Activated naive CD4-positive, alpha-beta T cell treated with anti-CD3 and anti-CD28 coated beads, Interleukin-2, amount 50 U/mL, for 72 hours (primary cell): ENCODE data around the gene GLUD1. TPM values are rescaled to one million over a fixed set of nuclear protein-coding genes. Genes with fewer than 3 reads are reported as not detected.
A peak's percentile ranks its signal among the peaks of the same experiment; 100 is the strongest.
"Not testable (repeated sequence)": the region's sequence is repeated elsewhere in the genome, so short reads cannot be mapped to it uniquely, and the experiment has no call there.

Experiments used
- ATAC-seq, 2 donors: fragments of 150-1000 bp; cut with Tn5 transposase; 2 replicates each; pipeline ENCODE4 v1.10.0; 2021; ENCODE audit warnings: mild to moderate bottlenecking in 2 of 2, moderate library complexity in 2 of 2
- DNase-seq, 2 donors: peaks; one replicate each; pipeline ENCODE4 v3.0.0; 2021 to 2022; ENCODE audit warnings: low spot score in 2 of 2
- H3K27ac Mint-ChIP-seq, 2 donors: one replicate each; pipeline ENCODE4 v1.8.0; 2022; ENCODE audit warnings: mild to moderate bottlenecking in 2 of 2, mixed read lengths in 2 of 2
- H3K36me3 Mint-ChIP-seq, 2 donors: one replicate each; pipeline ENCODE4 v1.8.0; 2022; ENCODE audit warnings: mixed read lengths in 2 of 2
- H3K9me3 Mint-ChIP-seq, 2 donors: one replicate each; pipeline ENCODE4 v1.8.0; 2022; ENCODE audit warnings: mixed read lengths in 2 of 2
- total RNA-seq, 2 donors: library from RNA; stranded (reverse); gene quantifications; one replicate each; pipeline ENCODE4 v1.2.3, GENCODE V29; 2022

Gene GLUD1
- total RNA-seq, 2 donors from 2014 or later: 116 to 173 TPM

DNA sequence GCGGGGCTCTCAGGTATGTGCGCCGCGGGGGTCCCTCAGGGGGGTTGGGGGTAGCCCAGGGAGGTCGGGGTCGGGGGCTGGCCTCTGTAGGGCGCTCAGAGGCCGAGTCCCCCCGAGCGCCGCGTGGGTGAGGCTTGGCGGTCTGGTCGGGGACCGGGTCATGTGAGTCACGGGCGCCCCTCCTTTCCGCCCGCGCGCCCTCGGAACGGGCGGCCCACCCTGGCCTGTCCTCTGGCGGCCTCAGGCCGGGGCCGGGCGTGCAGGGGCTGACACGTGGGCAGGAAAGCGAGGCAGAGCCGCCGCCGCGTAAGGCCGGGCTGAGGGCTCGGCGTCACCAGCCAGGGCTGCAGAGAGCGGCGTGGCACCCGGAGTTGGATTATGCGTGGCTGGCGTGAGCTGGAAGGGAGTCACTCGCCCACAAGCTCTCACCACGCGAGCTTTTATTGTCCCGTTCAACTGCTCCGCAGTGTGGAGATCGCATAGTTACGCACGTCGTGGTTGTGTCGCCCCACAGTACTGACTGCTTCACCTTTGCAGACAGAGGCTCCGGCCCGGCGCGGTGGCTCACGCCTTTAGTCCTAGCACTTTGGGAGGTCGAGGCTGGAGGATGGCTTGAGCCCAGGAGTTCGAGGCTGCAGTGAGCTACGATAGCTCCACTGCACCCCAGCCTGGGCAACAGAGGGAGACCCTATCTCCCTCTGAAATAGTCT is 748 bp upstream of the GLUD1 start:
- Mint-ChIP-seq H3K9me3 (no peaks in the 10 kb centered on the region), H3K27ac (peak overlapping the region; percentile 72 to 87), H3K36me3 (peaks cover 10 to 37% of the 10 kb centered on the region in 2 donors)
- peak; percentile 63 to 74 for ATAC-seq
- DNase-seq: peak; percentile 70 to 88

- ATAC-seq (peak; percentile 33 to 36), DNase-seq (peak; percentile 71 to 81)
- Mint-ChIP-seq H3K27ac (peak overlapping the region; percentile 95 to 97), H3K9me3 (no peaks in the 10 kb centered on the region), H3K36me3 (peaks cover 18 to 39% of the 10 kb centered on the region in 2 donors)
These were observed 841 bp downstream of the GLUD1 start for GRCh38 chr10:87093632-87094372.

DNA sequence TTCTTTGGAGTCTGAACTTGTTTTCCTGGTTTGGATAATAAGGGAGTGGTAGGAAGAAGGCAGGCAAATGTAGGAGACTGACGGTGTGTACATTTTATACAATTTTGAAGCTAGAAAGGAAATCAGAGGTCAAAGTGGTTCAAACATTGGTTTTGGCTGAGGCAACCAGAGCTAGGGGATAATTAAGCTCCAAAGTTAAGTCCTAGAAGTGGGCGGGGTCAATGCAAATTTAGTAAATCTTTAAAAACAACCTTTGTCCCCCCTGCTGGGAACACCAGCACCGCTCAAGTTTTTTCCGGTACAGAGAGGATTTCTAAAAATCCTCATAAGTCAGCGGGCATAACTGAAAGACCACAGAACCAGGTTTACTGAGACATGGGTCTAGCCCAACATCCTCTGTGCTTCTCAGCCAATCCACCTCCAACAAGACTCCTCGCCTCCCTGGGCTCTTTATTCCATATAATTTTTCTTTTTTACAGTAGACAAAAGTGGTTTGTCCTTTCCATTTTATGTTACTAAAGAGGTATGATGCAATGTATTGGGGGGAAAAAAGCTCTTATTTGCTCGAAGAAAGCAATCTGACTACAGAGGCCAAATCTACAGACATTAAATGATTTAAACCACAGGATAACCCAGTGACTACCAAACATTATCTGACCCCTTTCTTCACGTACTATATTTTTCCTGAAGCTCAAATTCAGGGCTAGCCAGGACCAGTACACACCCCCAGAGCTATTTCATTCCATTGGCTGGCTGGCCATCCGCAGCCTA is 1.6 kb downstream of the GLUD1 start:
- peaks cover 18 to 46% of the 10 kb centered on the region in 2 donors for H3K36me3 Mint-ChIP-seq
- ATAC-seq: peak in 1 of 2 donors; percentile 3
- H3K9me3 Mint-ChIP-seq: no peaks in the 10 kb centered on the region

DNA sequence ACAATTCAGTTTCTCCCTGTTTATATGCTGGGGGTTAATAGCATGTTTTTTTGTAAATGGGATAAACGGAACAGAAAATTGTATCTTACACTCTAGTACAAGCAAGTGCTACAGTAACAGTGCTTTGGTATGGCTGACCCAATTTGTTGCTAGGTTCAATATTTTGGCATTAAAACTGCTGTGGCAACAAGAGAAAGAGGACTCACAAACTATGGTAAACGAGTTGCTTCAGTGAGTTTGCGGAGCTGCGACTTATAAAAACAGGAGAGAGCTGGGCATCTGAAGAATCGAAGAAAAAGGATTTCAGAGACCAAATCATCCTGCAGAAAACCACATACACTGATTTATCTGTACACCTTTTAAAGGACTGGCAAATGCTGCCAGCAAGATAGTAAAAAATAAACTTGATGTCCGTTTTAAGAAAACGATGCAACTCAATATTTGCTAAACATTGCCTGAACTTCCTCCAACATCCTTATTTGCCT is 2.2 kb downstream of the GLUD1 start:
- DNase-seq (no peak), ATAC-seq (no peak)
- H3K36me3 Mint-ChIP-seq: peaks cover 18 to 52% of the 10 kb centered on the region in 2 donors
- peak overlapping the region; percentile 95 to 97 for H3K27ac Mint-ChIP-seq
- H3K9me3 Mint-ChIP-seq: no peaks in the 10 kb centered on the region

More for the DNA sequence above, 1.6 kb downstream of the GLUD1 start:
- peak overlapping the region; percentile 95 to 97 for H3K27ac Mint-ChIP-seq
- DNase-seq: peak in 1 of 2 donors; percentile 46

GRCh38 chr10:87090779-87091178 is 3.9 kb downstream of the GLUD1 start:
- H3K9me3 Mint-ChIP-seq: no peaks in the 10 kb centered on the region
- H3K27ac Mint-ChIP-seq: no peak overlapping the region
- ATAC-seq (no peak), DNase-seq (no peak)
- H3K36me3 Mint-ChIP-seq: peaks cover 18 to 66% of the 10 kb centered on the region in 2 donors

DNA sequence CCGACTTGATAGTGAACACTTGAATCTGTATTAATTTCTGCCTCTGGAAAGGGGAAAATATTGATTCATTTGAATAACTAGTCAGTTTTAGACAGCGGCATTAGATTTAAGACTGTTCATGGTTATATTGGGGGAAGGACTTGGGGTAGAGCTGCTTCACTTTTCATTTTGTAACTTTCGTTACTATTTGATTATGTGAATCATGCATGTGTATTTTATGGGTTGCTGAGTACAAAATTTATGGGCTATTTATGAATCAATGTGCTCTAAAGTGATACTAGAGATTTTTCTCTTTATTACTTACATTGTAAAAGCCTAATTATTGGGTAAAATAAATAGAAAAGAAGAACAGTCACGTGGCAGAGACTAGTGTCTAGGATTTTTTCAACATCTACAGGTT is 4.9 kb downstream of the GLUD1 start:
- Mint-ChIP-seq H3K27ac (no peak overlapping the region), H3K36me3 (peaks cover 18 to 72% of the 10 kb centered on the region in 2 donors), H3K9me3 (no peaks in the 10 kb centered on the region)
- DNase-seq (no peak), ATAC-seq (no peak)

DNA sequence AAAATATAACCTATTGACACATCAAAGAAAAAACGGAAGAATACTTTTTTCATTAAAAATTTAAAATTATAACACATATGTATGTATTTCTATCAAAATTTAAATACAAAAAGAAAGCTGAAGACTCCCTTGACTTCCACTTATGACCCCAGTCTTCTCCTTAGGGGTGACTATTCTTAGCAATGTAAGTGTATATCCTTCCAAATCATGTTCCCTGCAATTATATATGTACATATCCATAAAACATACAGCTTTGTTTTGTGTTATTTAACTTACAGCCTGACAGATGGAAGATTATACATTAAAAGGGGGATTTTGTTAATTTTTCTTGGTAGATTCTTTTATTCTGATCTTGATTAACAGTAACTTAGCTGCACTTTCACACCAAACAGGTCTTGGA is 9.1 kb downstream of the GLUD1 start:
- H3K27ac Mint-ChIP-seq: no peak overlapping the region
- DNase-seq (no peak), ATAC-seq (no peak)
- peaks cover 12 to 68% of the 10 kb centered on the region in 2 donors for H3K36me3 Mint-ChIP-seq
- no peaks in the 10 kb centered on the region for H3K9me3 Mint-ChIP-seq

GRCh38 chr10:87084291-87084782 is 10.3 kb downstream of the GLUD1 start:
- H3K27ac Mint-ChIP-seq: peak overlapping the region; percentile 91 to 93
- H3K36me3 Mint-ChIP-seq: peaks cover 6 to 61% of the 10 kb centered on the region in 2 donors
- not testable (repeated sequence) for DNase-seq, H3K9me3 Mint-ChIP-seq
- peak; percentile 88 for ATAC-seq

DNA sequence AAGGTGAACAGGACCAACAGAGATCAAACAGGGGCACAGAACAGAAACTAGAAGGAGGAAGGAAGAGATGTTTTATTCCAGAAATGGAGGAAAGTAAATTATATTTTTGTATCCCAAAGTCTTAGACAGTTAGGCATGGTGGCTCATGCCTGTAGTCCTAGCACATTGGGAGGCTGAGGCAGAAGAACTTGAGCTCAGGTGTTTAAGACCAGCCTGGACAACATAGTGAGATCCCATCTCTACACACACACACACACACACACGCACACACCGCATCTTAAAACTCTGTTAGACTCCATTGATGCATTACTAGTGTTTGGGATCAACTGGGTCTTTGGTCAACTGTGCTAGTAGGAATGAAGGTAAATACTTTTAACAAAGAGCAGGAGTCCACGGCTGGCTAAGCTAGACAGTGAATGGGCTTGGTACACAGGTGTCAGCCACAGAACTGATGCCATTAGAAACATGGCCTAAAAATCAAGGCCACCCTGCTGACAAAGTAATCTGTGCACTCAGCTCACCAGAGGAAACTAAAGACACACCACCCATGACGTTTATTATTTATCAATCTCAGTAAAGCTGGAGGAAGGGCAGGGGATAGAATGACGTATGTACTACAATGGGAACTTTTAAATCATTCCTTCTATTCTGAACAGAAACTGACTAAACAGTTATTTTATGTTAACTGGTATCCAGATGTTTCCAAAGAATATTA is 10.9 kb downstream of the GLUD1 start:
- DNase-seq, H3K9me3 Mint-ChIP-seq: not testable (repeated sequence)
- peak; percentile 63 to 80 for ATAC-seq
- H3K27ac Mint-ChIP-seq: peak overlapping the region; percentile 91
- H3K36me3 Mint-ChIP-seq: peaks cover 5 to 61% of the 10 kb centered on the region in 2 donors

GRCh38 chr10:87082219-87082618 is 12.4 kb downstream of the GLUD1 start:
- DNase-seq, ATAC-seq, H3K9me3 Mint-ChIP-seq: not testable (repeated sequence)
- Mint-ChIP-seq H3K36me3 (peaks cover 5 to 47% of the 10 kb centered on the region in 2 donors), H3K27ac (peak overlapping the region; percentile 91)

- DNase-seq, H3K9me3 Mint-ChIP-seq, ATAC-seq: not testable (repeated sequence)
- H3K36me3 Mint-ChIP-seq: peaks cover 5 to 43% of the 10 kb centered on the region in 2 donors
- H3K27ac Mint-ChIP-seq: peak overlapping the region in 1 of 2 donors; percentile 82
These were observed 13.1 kb downstream of the GLUD1 start for GRCh38 chr10:87081574-87081973.

DNA sequence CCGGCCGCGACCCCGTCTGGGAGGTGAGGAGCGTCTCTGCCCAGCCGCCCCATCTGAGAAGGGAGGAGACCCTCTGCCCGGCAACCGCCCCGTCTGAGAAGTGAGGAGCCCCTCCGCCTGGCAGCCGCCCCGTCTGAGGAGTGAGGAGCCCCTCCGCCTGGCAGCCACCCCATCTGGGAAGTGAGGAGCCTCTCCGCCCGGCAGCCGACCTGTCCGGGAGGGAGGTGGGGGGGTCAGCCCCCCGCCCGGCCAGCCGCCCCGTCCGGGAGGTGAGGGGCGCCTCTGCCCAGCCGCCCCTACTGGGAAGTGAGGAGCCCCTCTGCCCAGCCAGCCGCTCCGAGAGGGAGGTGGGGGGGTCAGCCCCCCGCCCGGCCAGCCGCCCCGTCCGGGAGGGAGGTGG is 14.0 kb downstream of the GLUD1 start:
- not testable (repeated sequence) for H3K9me3 Mint-ChIP-seq, H3K27ac Mint-ChIP-seq, DNase-seq, ATAC-seq
- peaks cover 5 to 34% of the 10 kb centered on the region in 2 donors for H3K36me3 Mint-ChIP-seq

- ATAC-seq (no peak), DNase-seq (no peak)
- H3K9me3 Mint-ChIP-seq: no peaks in the 10 kb centered on the region
- H3K27ac Mint-ChIP-seq: peak overlapping the region in 1 of 2 donors; percentile 55
- peaks cover 5 to 26% of the 10 kb centered on the region in 2 donors for H3K36me3 Mint-ChIP-seq
These were observed 15.4 kb downstream of the GLUD1 start for GRCh38 chr10:87079106-87079836.

- not testable (repeated sequence) for DNase-seq, H3K9me3 Mint-ChIP-seq, ATAC-seq, H3K27ac Mint-ChIP-seq
- peaks cover 4 to 12% of the 10 kb centered on the region in 2 donors for H3K36me3 Mint-ChIP-seq
These were observed 18.2 kb downstream of the GLUD1 start for GRCh38 chr10:87076421-87076820.

DNA sequence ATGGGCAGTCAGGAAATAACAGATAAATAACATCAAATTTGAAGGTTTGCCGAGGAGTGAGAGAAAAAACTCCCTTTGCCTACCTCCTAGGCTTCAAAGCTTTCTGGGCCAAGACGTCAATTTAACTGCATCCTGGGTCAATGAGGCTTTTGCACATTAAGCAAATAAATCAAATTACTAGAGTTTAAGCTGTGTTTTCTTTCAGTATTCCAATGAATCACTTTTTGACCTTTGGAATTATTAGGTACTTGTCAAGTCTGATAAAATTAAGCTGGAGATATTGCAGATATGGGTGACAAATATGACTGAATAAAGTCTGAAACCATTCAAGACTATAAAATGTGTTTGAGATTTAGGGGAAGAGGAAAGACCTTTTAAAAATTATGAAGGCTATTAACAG is 22.2 kb downstream of the GLUD1 start:
- no peak overlapping the region for H3K27ac Mint-ChIP-seq
- ATAC-seq: no peak
- no peaks in the 10 kb centered on the region for H3K9me3 Mint-ChIP-seq
- DNase-seq: no peak
- H3K36me3 Mint-ChIP-seq: peaks cover 8 to 12% of the 10 kb centered on the region in 2 donors
